ENCODE data around the gene TOB1. TPM values are rescaled to one million over a fixed set of nuclear protein-coding genes. Genes with fewer than 3 reads are reported as not detected.

The TOB1 gene
- total and polyA plus RNA-seq, 8 donors = 30.1 to 346 (median 80.0) TPM

DNA sequence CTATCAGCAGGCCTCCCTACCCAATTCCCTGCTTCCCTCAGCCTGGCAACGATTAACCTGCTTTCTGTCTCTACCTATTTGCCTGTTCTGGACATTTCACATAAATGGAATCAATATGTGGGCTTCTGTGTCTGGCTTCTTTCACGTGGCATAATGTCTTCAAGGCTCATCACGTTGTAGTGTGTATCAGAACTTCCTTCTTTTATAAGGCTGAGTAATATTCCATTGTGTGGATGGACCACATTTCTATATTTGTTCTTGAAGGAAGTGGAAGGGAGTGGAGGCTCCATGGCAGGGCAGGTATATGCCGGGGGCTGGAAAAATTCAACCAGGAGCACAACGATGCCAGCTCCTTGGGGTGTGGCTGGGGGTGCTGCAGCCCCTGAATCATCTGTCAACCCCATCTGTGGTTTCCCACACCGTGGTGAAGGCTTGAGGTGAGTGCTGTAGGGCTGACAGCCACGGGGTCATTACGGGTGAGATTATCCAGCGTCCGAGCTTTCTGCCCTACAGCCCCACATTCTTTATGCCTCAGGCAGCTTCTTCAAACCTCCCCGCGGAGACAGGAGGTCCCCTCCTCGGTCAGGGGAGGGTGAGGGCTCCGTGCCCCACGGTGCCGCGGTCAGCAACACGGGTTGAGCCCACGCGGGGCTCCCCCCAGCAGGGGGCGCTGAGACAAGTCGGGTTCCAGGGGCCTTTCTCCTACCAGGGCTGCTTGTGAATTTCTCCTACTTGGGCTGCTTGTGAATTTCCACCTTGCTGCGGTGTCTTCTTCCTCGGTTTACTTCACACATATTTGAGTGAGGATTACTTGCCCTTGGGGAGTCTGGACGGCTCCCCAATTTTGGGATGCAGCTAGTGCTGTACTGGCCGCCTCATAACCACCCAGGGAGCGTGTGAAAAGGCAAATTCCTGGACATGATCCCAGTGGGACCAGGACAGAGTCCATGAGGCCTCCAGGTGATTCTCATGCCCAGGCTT lies 49.1 kb downstream of the TOB1 start:
- TF ChIP-seq CTCF (IDR thresholded peaks at IDR 0.05) = peak in 5 of 7 experiments; percentile 57 to 78 (median 69)
- TF ChIP-seq EP300 (IDR thresholded peaks at IDR 0.05) = no peak
- Histone ChIP-seq H3K27ac (no peak overlapping the region), H3K36me3 (no peaks in the 10 kb centered on the region), H3K4me3 (peak overlapping the region in 1 of 4 donors; percentile 10), H3K27me3 (peaks cover 0 to 13% (median 0%) of the 10 kb centered on the region in 3 donors), H3K4me1 (peaks cover 6 to 11% (median 9%) of the 10 kb centered on the region in 4 donors), H3K9me3 (no peaks in the 10 kb centered on the region)
- 18 to 29% (median 21%) methylated on average over 22 to 27 of the region's 27 CpGs for WGBS, 5 donors
- peak; percentile 62 to 68 for DNase-seq
- intact Hi-C loops (cut with DNase I; ENCODE audit: low total_unique reads) = no loop called here

DNA sequence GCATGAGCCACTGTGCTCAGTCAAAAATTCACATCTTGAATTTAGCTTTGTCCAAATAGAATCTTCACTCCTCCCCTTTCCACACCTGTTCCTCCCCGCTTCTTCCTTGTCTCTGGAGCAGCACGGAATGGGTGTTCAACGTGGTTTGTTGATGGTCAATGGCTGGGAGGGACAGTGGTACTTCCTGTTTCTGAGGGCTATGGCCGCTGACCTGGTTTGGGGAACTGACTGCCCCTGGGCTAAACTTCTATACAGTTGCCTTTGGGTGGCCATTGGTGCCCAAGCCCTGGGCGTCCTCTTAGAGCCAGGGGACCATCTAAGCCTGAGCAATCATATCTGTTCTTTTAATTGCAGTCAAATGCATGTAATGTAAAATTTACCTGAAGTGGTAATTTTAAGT lies 49.9 kb downstream of the TOB1 start:
- no peak for DNase-seq
- 76 to 91% (median 80%) methylated on average over 5 of the region's 5 CpGs for WGBS, 5 donors
- H3K4me1 ChIP-seq = peaks cover 6 to 11% (median 9%) of the 10 kb centered on the region in 4 donors
- H3K27me3 ChIP-seq = peaks cover 0 to 13% (median 0%) of the 10 kb centered on the region in 3 donors
- H3K27ac ChIP-seq = no peak overlapping the region
- TF ChIP-seq EP300 (IDR thresholded peaks at IDR 0.05) (no peak), CTCF (IDR thresholded peaks at IDR 0.05) (no peak), POLR2A (IDR thresholded peaks at IDR 0.05) (no peak), POLR2AphosphoS5 (IDR thresholded peaks at IDR 0.05) (no peak)
- intact Hi-C loops (cut with DNase I; ENCODE audit: low total_unique reads) = no loop called here
- no peak overlapping the region for H3K4me3 ChIP-seq
- H3K9me3 ChIP-seq = no peaks in the 10 kb centered on the region
- H3K36me3 ChIP-seq = no peaks in the 10 kb centered on the region

DNA sequence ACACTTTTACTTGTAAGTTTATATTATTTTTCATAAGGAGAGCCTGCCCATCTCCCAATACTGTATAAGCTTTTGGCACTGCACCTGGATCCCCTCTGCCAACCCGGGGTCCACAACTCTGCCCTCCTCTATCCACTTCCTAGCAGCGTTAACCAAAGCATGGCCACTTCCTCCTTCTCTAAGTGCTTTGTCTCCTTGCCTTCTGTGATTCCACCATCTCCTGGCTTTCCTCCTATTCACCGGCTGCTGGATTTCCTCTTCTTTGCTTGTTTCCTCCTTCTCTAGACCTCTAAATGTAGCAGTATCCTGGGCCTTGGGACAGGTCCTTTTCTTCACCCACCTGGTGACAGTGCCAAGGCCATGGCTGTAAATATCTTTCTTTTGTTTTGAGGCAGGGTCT lies 50.8 kb downstream of the TOB1 start:
- Histone ChIP-seq H3K4me1 (peaks cover 6 to 11% (median 9%) of the 10 kb centered on the region in 4 donors), H3K27ac (no peak overlapping the region), H3K36me3 (no peaks in the 10 kb centered on the region), H3K4me3 (no peak overlapping the region), H3K9me3 (no peaks in the 10 kb centered on the region), H3K27me3 (peaks cover 0 to 13% (median 0%) of the 10 kb centered on the region in 3 donors)
- no peak for DNase-seq
- WGBS, 5 donors = 60 to 68% (median 65%) methylated on average over 3 of the region's 3 CpGs
- intact Hi-C loops (cut with DNase I; ENCODE audit: low total_unique reads) = no loop called here
- no peak for TF ChIP-seq CTCF (IDR thresholded peaks at IDR 0.05)
- no peak for TF ChIP-seq EP300 (IDR thresholded peaks at IDR 0.05)
- no peak for TF ChIP-seq POLR2AphosphoS5 (IDR thresholded peaks at IDR 0.05)

DNA sequence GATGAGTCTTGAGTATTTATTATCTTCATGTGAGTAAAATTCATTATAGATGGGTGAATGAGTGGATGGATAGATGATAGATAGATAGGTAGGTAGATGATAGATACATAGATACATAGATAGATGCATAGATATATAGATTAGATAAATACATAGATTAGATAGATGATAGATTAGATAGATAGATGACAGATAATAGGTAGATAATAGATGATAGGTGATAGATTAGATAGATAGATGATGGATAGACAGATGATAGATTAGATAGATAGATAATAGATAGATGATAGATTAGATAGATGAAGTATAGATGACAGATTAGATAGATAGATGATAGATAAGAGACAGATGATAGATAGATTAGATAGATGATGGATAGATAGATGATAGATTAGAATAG lies 52.6 kb downstream of the TOB1 start:
- Histone ChIP-seq H3K9me3 (no peaks in the 10 kb centered on the region), H3K27me3 (peaks cover 0 to 13% (median 0%) of the 10 kb centered on the region in 3 donors), H3K27ac (no peak overlapping the region), H3K4me1 (peaks cover 6 to 11% (median 9%) of the 10 kb centered on the region in 4 donors), H3K4me3 (no peak overlapping the region), H3K36me3 (no peaks in the 10 kb centered on the region)
- TF ChIP-seq EP300 (IDR thresholded peaks at IDR 0.05) = no peak
- no peak for TF ChIP-seq CTCF (IDR thresholded peaks at IDR 0.05)
- no peak for TF ChIP-seq POLR2A (IDR thresholded peaks at IDR 0.05)
- TF ChIP-seq POLR2AphosphoS5 (IDR thresholded peaks at IDR 0.05) = no peak
- DNase-seq = no peak
- intact Hi-C loops (cut with DNase I; ENCODE audit: low total_unique reads) = no loop called here

Other genes with a start within 250 kb of the TOB1 start
- 1,000 to 10,000 TPM in 1 of 5 donors, 100 to 1,000 TPM in 4; 139 to 1,043 (median 270) TPM for gene ABCC3, start 231.5 kb downstream of the TOB1 start, total RNA-seq
- gene ABCC3, start 231.5 kb downstream of the TOB1 start, polyA plus RNA-seq = 10 to 100 TPM; 13.6 to 46.4 (median 23.9) TPM
- 10 to 100 TPM in 4 of 5 donors, 1 to 10 TPM in 1; 7.5 to 36.6 (median 23.2) TPM for gene ANKRD40, start 158.4 kb downstream of the TOB1 start, total RNA-seq
- gene ANKRD40, start 158.4 kb downstream of the TOB1 start, polyA plus RNA-seq = 10 to 100 TPM in 2 of 3 donors, 1 to 10 TPM in 1; 8.3 to 18.8 (median 16.0) TPM
- gene LUC7L3, start 146.8 kb downstream of the TOB1 start, total RNA-seq = 100 to 1,000 TPM; 170 to 429 (median 221) TPM
- gene LUC7L3, start 146.8 kb downstream of the TOB1 start, polyA plus RNA-seq = 1,000 to 10,000 TPM in 1 of 3 donors, 100 to 1,000 TPM in 1, 10 to 100 TPM in 1; 63.4 to 1,211 (median 106) TPM
- gene ANKRD40CL, start 98.8 kb downstream of the TOB1 start, total RNA-seq = 10 to 100 TPM in 1 of 5 donors, 1 to 10 TPM in 2, not detected in 2; 1.4 to 19.4 (median 2.8) TPM
- gene ANKRD40CL, start 98.8 kb downstream of the TOB1 start, polyA plus RNA-seq = 1 to 10 TPM in 1 of 3 donors, under 1 TPM in 1, not detected in 1; 0.40 to 7.0 TPM
- under 1 TPM in 1 of 5 donors, not detected in 4; 0.37 TPM for gene WFIKKN2, start 30.8 kb downstream of the TOB1 start, total RNA-seq
- under 1 TPM; 0.05 to 0.46 (median 0.06) TPM for gene WFIKKN2, start 30.8 kb downstream of the TOB1 start, polyA plus RNA-seq

All from stomach (tissue), 9 donors.